Type B pancreatic cell (in vitro differentiated cells): ENCODE data around the gene C3orf20. TPM values are rescaled to one million over a fixed set of nuclear protein-coding genes. Genes with fewer than 3 reads are reported as not detected.
A peak's percentile ranks its signal among the peaks of the same experiment; 100 is the strongest.

ENCODE experiments used
- DNase-seq: peaks from one replicate; pipeline ENCODE4 v3.0.0; 2021; ENCODE audit warnings: mixed read lengths; ENCODE audit not compliant: unreplicated experiment; ENCODE audit errors: extremely low spot score
- H3K27ac Mint-ChIP-seq: 2 replicates; pipeline ENCODE4 v1.8.0; 2021; ENCODE audit warnings: mild to moderate bottlenecking, mixed read lengths
- H3K27me3 Mint-ChIP-seq: 2 replicates; pipeline ENCODE4 v1.8.0; 2021; ENCODE audit warnings: mixed read lengths
- H3K36me3 Mint-ChIP-seq: 2 replicates; pipeline ENCODE4 v1.8.0; 2021; ENCODE audit warnings: mixed read lengths
- H3K4me1 Mint-ChIP-seq: one replicate; pipeline ENCODE4 v1.8.0; 2021; ENCODE audit warnings: mixed read lengths; ENCODE audit not compliant: unreplicated experiment
- H3K4me3 Mint-ChIP-seq: 2 replicates; pipeline ENCODE4 v1.8.0; 2021; ENCODE audit warnings: mild to moderate bottlenecking, mixed read lengths
- H3K9me3 Mint-ChIP-seq: 2 replicates; pipeline ENCODE4 v1.8.0; 2021; ENCODE audit warnings: mixed read lengths
- CTCF ChIP-seq: fragments of 200-600 bp; sonication (generic); conservative IDR thresholded peaks from 2 replicates; pipeline ENCODE4 v1.5.0; 2021; ENCODE audit warnings: antibody characterized with exemption, mild to moderate bottlenecking
- total RNA-seq: library from RNA; stranded (reverse); gene quantifications from 2 replicates; pipeline ENCODE4 v1.2.1, GENCODE V29; 2021; ENCODE audit warnings: low replicate concordance

The C3orf20 gene
- total RNA-seq, 1 donor from 2014 or later, result 0.24 TPM

- no peaks in the 10 kb centered on the region for H3K27me3 Mint-ChIP-seq
- H3K4me3 Mint-ChIP-seq, result no peak overlapping the region
- H3K4me1 Mint-ChIP-seq, result no peaks in the 10 kb centered on the region
- H3K36me3 Mint-ChIP-seq, result peaks cover 28% of the 10 kb centered on the region
- no peak for TF ChIP-seq CTCF
- no peak overlapping the region for H3K27ac Mint-ChIP-seq
- no peak for DNase-seq
- no peaks in the 10 kb centered on the region for H3K9me3 Mint-ChIP-seq
Observed at GRCh38 chr3:14663396-14664135, 11.4 kb upstream of the C3orf20 start.

GRCh38 chr3:14664170-14664569 lies 10.8 kb upstream of the C3orf20 start:
- Mint-ChIP-seq H3K4me3 (no peak overlapping the region), H3K4me1 (no peaks in the 10 kb centered on the region), H3K36me3 (peaks cover 28% of the 10 kb centered on the region), H3K27me3 (no peaks in the 10 kb centered on the region), H3K27ac (no peak overlapping the region), H3K9me3 (no peaks in the 10 kb centered on the region)
- DNase-seq, result no peak
- no peak for TF ChIP-seq CTCF

GRCh38 chr3:14672588-14672987 lies 2.4 kb upstream of the C3orf20 start:
- DNase-seq, result no peak
- H3K36me3 Mint-ChIP-seq, result peaks cover 6% of the 10 kb centered on the region
- no peak overlapping the region for H3K4me3 Mint-ChIP-seq
- no peaks in the 10 kb centered on the region for H3K27me3 Mint-ChIP-seq
- H3K4me1 Mint-ChIP-seq, result no peaks in the 10 kb centered on the region
- H3K9me3 Mint-ChIP-seq, result no peaks in the 10 kb centered on the region
- no peak for TF ChIP-seq CTCF
- no peak overlapping the region for H3K27ac Mint-ChIP-seq

- no peak overlapping the region for H3K4me3 Mint-ChIP-seq
- peaks cover 11% of the 10 kb centered on the region for H3K4me1 Mint-ChIP-seq
- no peak overlapping the region for H3K27ac Mint-ChIP-seq
- no peak for DNase-seq
- TF ChIP-seq CTCF, result no peak
- H3K9me3 Mint-ChIP-seq, result peaks cover 6% of the 10 kb centered on the region
- H3K36me3 Mint-ChIP-seq, result no peaks in the 10 kb centered on the region
- peaks cover 3% of the 10 kb centered on the region for H3K27me3 Mint-ChIP-seq
Observed at GRCh38 chr3:14676881-14677280, 1.9 kb downstream of the C3orf20 start.

GRCh38 chr3:14678015-14678503 lies 3.1 kb downstream of the C3orf20 start:
- Mint-ChIP-seq H3K36me3 (no peaks in the 10 kb centered on the region), H3K4me3 (no peak overlapping the region), H3K9me3 (peaks cover 6% of the 10 kb centered on the region), H3K4me1 (peaks cover 11% of the 10 kb centered on the region), H3K27ac (no peak overlapping the region), H3K27me3 (peaks cover 8% of the 10 kb centered on the region)
- TF ChIP-seq CTCF, result peak; percentile 36
- no peak for DNase-seq
